ENCODE data around the gene TIMP3.

DNA sequence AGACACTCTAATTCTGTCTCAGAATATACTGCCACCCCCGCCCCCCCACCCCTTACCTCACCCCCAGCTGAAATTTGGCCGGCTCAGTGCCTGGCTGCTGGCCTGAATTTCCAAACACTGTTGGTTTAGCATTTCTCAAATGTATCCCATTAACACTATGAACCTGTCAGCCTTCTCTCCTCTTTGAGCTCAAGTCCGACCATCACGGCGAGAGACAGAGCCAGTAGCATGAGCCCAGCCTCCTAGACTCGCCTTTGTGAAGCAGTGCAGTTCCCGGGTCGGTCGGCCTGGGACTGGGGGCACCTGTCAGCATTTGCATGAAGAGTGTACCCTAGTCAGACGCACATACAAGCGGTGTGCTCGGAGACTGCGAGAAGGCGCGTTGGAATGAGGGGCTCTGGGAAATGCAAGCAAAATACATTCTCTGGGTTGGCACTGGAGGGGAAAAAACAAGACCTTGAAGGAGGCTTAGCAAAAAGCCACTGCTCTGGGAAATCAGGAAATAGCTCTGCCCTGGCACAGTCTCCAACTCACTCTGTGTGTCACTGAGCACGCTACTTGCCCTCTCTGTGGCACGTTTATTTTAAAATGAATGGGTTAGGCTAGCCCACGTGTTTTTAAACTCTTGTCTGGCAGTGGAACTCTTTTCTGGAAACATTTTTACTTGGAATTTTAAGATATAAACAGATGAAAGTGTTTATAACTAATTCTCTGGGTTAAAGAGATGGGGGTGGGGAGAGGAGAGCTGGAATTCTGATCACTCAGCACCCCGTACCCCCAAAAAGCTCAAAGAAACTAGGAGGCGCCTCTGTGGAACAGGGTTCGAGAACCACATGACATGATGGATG lies 108.3 kb downstream of the TIMP3 start:
- TF ChIP-seq OSR1 (CRISPR knock-in tag; IDR thresholded peaks at IDR 0.05): no peak
- TF ChIP-seq SNAI2 (CRISPR knock-in tag; IDR thresholded peaks at IDR 0.05): no peak

All from SK-N-SH treated with all-trans-retinoic acid at 6 μM for 48 hours (cell line).